Astrocyte of the hippocampus (primary cell): ENCODE results near the gene DPYD.

Experiments used
- DNase-seq: peaks from one replicate; pipeline ENCODE4 v3.0.0; 2011; ENCODE audit warnings: low read depth, low spot score

The DPYD gene

DNA sequence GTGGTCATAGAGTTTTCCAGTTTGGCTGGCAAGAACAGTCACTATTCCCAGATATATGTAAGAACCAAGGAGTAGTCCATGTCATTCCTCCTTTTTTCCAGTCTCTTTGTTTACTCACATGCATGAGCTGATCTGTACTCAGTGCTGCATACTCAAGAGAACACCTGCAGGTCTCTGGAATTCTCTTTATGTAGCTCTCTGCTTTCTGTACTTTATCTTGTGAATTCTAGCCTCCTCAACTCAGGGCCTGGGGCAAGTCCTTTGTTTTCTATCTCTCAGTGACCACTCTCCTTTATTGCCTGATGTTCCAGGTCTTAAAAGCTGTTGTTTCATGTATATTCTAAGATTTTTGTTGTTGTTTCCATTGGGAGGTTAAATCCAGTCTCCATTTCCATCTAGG lies 478.9 kb downstream of the DPYD start:
- DNase-seq: no peak

- no peak for DNase-seq
Measured at GRCh38 chr1:97433824-97434177, 487.0 kb downstream of the DPYD start.

GRCh38 chr1:97433094-97433823 lies 487.6 kb downstream of the DPYD start:
- peak; percentile 36 for DNase-seq

- no peak for DNase-seq
Measured at GRCh38 chr1:97427371-97427770, 493.5 kb downstream of the DPYD start.

DNA sequence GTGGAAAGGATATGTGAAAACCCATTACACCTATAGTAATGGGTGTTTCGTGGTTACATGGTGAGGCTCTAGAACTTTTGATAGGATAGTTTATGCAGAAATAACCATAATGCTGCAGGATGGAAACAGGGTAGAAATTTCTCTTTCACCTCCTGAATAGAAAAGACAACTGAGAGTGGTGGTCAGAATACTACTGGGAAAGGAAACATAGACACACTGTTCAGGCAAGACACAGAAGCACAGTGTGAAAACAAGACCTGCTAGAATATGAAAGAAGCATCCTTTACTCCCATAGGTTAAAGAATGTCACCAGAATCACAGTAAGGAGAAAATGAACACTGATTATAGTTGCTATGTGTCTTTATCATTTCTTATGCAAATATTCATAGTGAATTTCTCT lies 496.6 kb downstream of the DPYD start:
- no peak for DNase-seq

DNA sequence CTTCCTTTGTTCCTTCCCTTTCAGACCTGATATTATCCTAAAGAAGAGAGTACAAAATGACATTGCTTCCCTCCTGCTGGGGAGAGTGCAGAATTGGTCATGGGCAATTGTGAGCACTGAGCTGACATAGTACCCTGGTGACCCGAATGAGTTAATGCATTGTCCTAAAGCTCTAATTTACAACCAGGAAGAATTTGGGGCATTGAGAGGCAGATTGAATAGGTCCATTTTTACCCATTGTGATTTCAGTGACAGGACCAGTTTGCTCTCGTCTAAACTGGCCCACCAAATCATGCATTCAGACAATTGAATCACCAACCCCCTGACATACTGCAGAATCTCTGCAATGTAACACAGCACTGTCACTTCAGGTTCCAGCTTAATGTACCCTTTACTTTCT lies 497.4 kb downstream of the DPYD start:
- DNase-seq: no peak

DNA sequence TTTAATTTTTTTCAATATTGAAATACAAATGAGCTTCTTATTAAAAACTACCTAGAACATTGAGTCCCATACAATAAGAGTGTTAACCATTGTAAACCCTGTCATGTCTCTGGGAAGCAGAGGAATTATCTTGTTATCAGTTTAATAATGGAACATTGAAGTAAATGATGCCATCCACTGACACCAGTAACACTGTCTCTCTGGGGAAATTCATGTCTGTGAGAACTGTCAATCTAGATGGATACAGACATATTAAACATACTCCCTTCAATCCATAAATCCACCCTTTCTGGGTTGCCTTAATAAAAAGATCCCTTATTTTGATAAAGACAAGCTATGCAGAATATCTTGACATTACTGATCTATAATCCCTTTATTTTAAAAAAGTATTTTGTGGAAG lies 503.2 kb downstream of the DPYD start:
- DNase-seq: no peak

GRCh38 chr1:97414682-97415312 lies 506.0 kb downstream of the DPYD start:
- DNase-seq: no peak

GRCh38 chr1:97412737-97413136 lies 508.1 kb downstream of the DPYD start:
- no peak for DNase-seq

DNA sequence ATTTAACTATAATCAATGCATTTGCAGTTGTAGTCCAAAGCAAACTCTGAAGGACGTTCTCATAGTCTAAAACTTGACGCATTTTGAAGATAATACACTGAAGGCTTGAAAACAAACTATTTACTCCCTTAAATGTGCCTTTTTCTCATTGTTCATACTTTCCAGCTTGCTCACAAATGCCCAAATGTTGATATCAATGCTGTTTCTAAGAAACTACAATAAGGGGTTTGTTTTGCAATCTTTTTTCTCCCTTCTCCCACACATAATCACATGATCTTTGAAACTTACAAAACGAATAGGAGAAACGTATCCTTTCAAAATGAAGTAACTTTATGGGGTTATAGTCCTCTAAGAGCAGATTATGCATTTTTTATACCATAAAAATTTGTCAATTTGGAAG lies 508.7 kb downstream of the DPYD start:
- DNase-seq: peak; percentile 24

DNA sequence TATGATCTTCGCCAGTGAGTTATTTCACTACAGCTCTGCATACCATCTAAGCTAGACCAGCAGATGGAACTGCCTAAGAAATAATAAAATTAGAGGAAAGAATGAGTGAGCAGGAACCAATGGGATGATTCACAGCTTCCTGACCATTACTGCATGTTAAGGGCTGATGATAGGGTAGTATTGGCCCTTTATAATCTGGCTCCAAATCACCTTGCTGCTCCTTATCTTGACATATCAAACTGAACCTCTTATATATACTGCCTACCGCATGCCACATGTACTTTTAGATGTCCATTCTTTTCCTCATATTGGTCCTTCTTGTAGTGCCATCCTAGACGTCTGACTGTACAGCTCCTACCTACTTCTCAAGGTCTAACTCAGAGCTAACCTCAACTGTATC lies 524.4 kb downstream of the DPYD start:
- no peak for DNase-seq

DNA sequence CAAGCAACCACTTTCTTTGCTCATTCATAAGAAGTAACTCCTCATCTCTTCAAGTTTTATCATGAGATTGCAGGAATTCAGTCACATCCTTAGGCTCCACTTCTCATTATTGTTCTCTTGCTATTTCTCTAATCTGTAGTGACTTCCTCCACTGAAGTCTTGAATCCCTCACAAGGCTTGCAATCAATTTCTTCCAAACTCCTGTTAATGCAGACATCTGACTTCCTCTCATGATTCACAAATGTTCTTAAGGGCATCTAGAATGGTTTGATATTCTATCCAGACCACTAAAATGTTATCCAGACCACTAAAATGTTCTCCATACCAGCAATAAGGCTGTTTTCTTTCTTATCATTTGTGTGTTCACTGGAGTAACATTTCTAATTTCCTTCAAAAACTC lies 528.1 kb downstream of the DPYD start:
- DNase-seq: peak; percentile 31

- DNase-seq: peak; percentile 41
Measured at GRCh38 chr1:97385536-97386277, 535.1 kb downstream of the DPYD start.

DNA sequence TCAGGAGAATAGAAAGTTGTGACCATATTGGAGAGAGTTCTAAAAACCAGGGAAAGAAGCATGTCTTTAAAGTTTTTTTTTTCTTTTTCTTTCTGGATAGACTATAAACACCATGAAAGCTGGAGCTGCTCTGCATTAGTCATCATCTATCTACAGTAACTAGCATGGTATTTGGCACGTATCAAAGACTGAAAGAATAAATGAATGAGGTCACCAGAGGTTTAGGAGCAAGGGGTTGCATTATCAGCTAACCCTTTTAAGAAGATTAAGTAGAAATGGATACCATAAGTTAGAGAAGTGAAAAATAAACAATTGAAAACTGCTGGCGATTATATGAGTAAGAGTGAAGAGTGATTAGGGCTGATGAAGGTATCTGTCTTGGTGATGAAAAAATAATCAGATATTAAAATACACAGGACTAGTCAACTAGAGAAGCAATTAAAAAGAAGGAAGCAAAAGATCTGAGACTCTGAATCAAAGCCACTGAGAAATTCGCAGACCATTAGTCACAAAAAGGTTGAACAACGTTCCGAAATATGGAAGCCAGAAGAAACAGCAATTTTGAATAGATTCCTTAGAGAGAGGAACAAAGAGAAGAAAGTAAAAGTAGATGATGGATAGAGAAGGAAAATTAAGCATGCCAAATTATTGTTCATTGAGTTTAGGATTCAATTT lies 536.4 kb downstream of the DPYD start:
- DNase-seq: peak; percentile 92

DNA sequence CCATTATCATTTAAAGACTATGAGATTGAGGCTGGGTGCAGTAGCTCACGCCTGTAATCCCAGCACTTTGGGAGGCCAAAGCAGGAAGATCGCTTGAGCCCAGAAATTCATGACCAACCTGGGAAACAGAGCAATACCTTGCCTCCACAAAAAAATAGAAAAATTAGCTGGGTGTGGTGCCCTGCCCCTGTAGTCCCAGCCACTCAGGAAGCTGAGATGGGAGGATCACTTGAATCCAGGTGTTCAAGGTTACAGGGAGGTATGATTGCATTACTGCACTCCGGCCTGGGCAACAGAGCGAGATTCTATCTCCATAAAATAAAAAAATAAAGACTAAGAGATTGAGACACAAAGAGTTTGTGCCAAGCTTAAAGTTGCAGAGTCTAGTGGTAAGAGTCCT lies 537.0 kb downstream of the DPYD start:
- no peak for DNase-seq

- DNase-seq: no peak
Measured at GRCh38 chr1:97382206-97382605, 538.6 kb downstream of the DPYD start.

- DNase-seq: peak; percentile 18
Measured at GRCh38 chr1:97379387-97380075, 541.3 kb downstream of the DPYD start.

DNA sequence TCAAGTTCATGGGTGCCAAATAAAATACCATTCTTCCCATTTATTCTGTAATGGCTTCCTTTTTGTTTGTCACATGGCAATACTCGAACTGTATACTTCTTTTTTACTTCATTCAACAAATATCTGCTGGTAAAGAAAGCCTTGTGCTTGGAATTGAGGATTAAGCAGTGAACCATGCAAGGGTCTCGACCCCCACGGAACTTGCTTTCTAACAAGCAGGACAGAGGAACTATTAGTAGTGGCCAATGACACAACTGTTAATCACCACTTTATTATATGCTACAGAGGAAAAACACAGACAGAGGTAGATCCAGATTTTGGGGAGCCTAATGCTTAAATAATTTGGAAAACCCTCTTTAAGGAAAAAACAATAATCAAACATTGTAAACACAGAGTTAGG lies 542.2 kb downstream of the DPYD start:
- no peak for DNase-seq

DNA sequence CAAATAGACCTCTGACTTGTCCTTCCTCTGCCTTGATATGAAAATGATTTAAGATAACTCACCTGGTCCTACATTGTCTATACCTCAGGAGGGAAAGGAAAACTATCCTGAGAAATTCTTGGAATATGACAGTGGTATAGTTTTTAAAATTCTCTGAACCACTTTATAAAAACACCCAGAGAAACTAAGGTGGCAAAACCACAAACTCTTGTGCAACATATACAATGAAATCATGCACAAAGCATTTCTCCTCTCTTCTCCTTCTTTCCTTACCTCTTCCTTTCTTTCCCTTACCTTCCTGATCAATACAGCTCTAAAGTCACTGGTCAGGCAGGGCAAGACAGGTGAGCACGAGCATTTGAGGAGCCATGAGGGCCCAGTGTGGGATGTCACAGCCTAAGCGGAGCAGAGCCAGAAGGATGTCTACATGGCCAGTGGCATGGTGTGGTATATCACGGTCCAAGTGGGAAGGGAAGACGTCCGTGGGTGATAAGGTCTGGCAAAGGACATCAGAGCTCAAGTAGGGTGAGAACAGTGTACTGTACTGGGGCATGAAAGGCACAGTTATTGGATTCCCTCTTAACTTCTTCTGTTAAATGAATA lies 543.3 kb downstream of the DPYD start:
- no peak for DNase-seq

GRCh38 chr1:97373000-97373399 lies 547.8 kb downstream of the DPYD start:
- no peak for DNase-seq

DNA sequence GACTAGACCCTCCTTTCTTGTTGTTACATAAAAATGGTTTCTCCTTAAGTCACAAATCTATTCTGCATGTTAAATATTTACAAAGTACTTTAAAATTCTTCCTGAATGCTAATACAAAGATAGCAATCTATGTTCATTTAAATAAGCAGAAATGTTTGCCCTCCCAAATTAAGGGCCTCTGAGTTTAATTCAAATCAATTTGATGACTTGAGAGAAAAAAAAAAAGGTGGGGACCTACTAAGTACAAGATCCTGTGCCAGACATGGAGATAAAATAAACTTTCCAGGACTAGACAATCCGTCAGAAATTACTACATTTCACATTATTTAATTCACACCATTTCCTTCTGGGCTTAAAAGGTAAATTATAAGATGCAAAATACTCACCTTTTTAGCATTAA lies 548.3 kb downstream of the DPYD start:
- DNase-seq: no peak
